ENCODE measurements around the gene HEATR5B.

DNA sequence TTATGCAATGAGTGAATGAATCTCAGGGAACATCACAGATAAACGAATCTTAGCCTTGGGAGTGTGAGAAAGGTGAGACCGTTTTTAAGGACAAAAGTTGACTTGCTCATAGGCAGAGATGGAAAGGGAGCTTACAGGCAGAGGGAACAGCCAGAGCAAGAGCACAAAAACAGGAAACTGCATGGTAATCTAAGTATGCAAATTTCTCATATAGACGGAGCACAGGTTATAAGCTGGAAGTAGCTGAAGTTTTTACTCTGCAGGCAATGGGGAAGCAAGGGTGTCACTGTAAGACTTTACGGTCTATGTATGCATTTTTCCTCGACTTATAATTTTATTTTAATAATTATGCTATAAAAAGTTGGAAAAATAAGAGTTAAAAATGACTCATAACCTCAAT lies 73.0 kb downstream of the HEATR5B start:
- TF ChIP-seq, protein P1, sequence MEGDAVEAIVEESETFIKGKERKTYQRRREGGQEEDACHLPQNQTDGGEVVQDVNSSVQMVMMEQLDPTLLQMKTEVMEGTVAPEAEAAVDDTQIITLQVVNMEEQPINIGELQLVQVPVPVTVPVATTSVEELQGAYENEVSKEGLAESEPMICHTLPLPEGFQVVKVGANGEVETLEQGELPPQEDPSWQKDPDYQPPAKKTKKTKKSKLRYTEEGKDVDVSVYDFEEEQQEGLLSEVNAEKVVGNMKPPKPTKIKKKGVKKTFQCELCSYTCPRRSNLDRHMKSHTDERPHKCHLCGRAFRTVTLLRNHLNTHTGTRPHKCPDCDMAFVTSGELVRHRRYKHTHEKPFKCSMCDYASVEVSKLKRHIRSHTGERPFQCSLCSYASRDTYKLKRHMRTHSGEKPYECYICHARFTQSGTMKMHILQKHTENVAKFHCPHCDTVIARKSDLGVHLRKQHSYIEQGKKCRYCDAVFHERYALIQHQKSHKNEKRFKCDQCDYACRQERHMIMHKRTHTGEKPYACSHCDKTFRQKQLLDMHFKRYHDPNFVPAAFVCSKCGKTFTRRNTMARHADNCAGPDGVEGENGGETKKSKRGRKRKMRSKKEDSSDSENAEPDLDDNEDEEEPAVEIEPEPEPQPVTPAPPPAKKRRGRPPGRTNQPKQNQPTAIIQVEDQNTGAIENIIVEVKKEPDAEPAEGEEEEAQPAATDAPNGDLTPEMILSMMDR (IDR thresholded peaks at IDR 0.05) = no peak
- no peak for TF ChIP-seq POLR2A (IDR thresholded peaks at IDR 0.05)
